HCT116 (cell line): Measurements from ENCODE around the gene CLCN1. TPM values are rescaled to one million over a fixed set of nuclear protein-coding genes. Genes with fewer than 3 reads are reported as not detected.
"Not testable (repeated sequence)": the region's sequence is repeated elsewhere in the genome, so short reads cannot be mapped to it uniquely, and the experiment has no call there.

ENCODE experiments used
- ATAC-seq: fragments of 200-7000 bp; cut with Tn5 transposase; 2 replicates; pipeline ENCODE4 v1.9.1; 2020; ENCODE audit warnings: mild to moderate bottlenecking, moderate library complexity
- BruUV-seq: library from RNA; stranded (reverse); fragments of 400-500 nt; replicated peaks from 2 replicates; lab custom pipeline; 2021; lab: Mats Ljungman, UMichigan
- CTCF ChIA-PET: fragments of 300-600 bp; sonication (Branson Sonifier 250); formaldehyde crosslinking; loops from one replicate; lab custom pipeline; 2021; ENCODE audit warnings: antibody characterized with exemption; lab: Charles Lee
- POLR2A ChIA-PET: fragments of 300-600, 350-600 bp; sonication (Branson Sonifier 250); formaldehyde crosslinking; loops from one replicate; lab custom pipeline; 2021; ENCODE audit warnings: antibody characterized with exemption; lab: Charles Lee
- RAD21 ChIA-PET, 2 experiments: fragments of 300-600 bp; sonication (Branson Sonifier 250); formaldehyde crosslinking; loops; one replicate each; lab custom pipeline; 2023; ENCODE audit warnings: low total read pairs in 2 of 2; ENCODE audit not compliant: uncharacterized antibody in 2 of 2, unreplicated experiment in 2 of 2, low non-redundant PET in 1 of 2; lab: Charles Lee
- DNase-seq: peaks from one replicate; pipeline ENCODE4 v3.0.0-alpha.2; 2010; ENCODE audit warnings: low read depth, low spot score
- H2AFZ ChIP-seq: fragments of 200-600 bp; shearing (Covaris generic), sonication (generic); 2 replicates; pipeline ENCODE4 v1.6.1; 2017; ENCODE audit warnings: low read depth, mixed run types, mixed read lengths, antibody characterized with exemption, low read length; ENCODE audit not compliant: poor library complexity, severe bottlenecking
- H3K27ac ChIP-seq: 2 replicates; pipeline ENCODE4 v1.5.1; 2012; ENCODE audit warnings: low read depth, low read length
- H3K27me3 ChIP-seq: fragments of 200-600 bp; sonication (generic); 2 replicates; pipeline ENCODE4 v1.6.1; 2016; ENCODE audit warnings: mixed run types, low read length, mixed read lengths; ENCODE audit not compliant: insufficient read depth
- H3K36me3 ChIP-seq, 2 experiments: fragments of 200-500 bp in 1 of 2; fragments of 200-600 bp in 1 of 2; sonication (Bioruptor generic) in 1 of 2; sonication (generic) in 1 of 2; 2 replicates each; pipeline versions ENCODE4 v1.5.1 to v1.6.1; 2014 to 2016; ENCODE audit warnings: low read length in 2 of 2, inconsistent platforms in 1 of 2, mixed read lengths in 1 of 2, mixed run types in 1 of 2; ENCODE audit not compliant: insufficient read depth in 2 of 2, control insufficient read depth in 1 of 2
- H3K4me1 ChIP-seq, 2 experiments: fragments of 200-600 bp in 1 of 2; sonication (generic) in 1 of 2; 2 replicates each; pipeline versions ENCODE4 v1.5.1 to v1.6.1; 2012 to 2017; ENCODE audit warnings: low read length in 2 of 2, inconsistent platforms in 1 of 2, mild to moderate bottlenecking in 1 of 2, mixed read lengths in 1 of 2, mixed run types in 1 of 2, moderate library complexity in 1 of 2; ENCODE audit not compliant: insufficient read depth in 2 of 2, control insufficient read depth in 1 of 2
- H3K4me2 ChIP-seq: fragments of 200-600 bp; sonication (generic); 2 replicates; pipeline ENCODE4 v1.6.1; 2017; ENCODE audit warnings: mixed run types, low read length, mixed read lengths
- H3K4me3 ChIP-seq, 2 experiments: fragments of 200-600 bp in 1 of 2; sonication (generic) in 1 of 2; replicated peaks in 1 of 2; 2 replicates each; pipeline ENCODE4 v1.5.1; 2011 to 2016; ENCODE audit warnings: low read length in 2 of 2, control low read depth in 1 of 2, low read depth in 1 of 2, mild to moderate bottlenecking in 1 of 2, mixed read lengths in 1 of 2, mixed run types in 1 of 2
- H3K79me2 ChIP-seq: fragments of 200-600 bp; sonication (generic); 2 replicates; pipeline ENCODE4 v1.6.1; 2017; ENCODE audit warnings: mild to moderate bottlenecking, mixed run types, low read length, moderate library complexity, mixed read lengths; ENCODE audit not compliant: insufficient read depth
- H3K9ac ChIP-seq: fragments of 200-600 bp; sonication (generic); 2 replicates; pipeline ENCODE4 v1.6.1; 2016; ENCODE audit warnings: low read length, mixed read lengths
- H3K9me2 ChIP-seq: fragments of 200-600 bp; sonication (generic), shearing (Covaris generic); 2 replicates; pipeline ENCODE4 v1.6.1; 2017; ENCODE audit warnings: mixed run types, mild to moderate bottlenecking, moderate library complexity; ENCODE audit not compliant: insufficient read depth
- H3K9me3 ChIP-seq, 2 experiments: fragments of 200-500 bp in 1 of 2; fragments of 200-600 bp in 1 of 2; sonication (Bioruptor generic) in 1 of 2; sonication (generic) in 1 of 2; 2 replicates each; pipeline ENCODE4 v1.6.1; 2014 to 2017; ENCODE audit warnings: low read length in 2 of 2, mixed read lengths in 2 of 2, inconsistent platforms in 1 of 2, low read depth in 1 of 2, mild to moderate bottlenecking in 1 of 2, mixed run types in 1 of 2, moderate library complexity in 1 of 2; ENCODE audit not compliant: control insufficient read depth in 1 of 2, insufficient read depth in 1 of 2
- H4K20me1 ChIP-seq: fragments of 200-600 bp; sonication (generic), shearing (Covaris generic); 2 replicates; pipeline ENCODE4 v1.6.1; 2017; ENCODE audit warnings: mixed run types, mild to moderate bottlenecking, moderate library complexity; ENCODE audit not compliant: insufficient read depth
- CBX3 ChIP-seq: IDR thresholded peaks from 2 replicates; pipeline ENCODE4 v1.6.1; 2012; ENCODE audit warnings: low read depth
- CEBPB ChIP-seq: IDR thresholded peaks from 2 replicates; pipeline ENCODE4 v1.6.1; 2012; ENCODE audit warnings: low read depth
- EZH2 ChIP-seq: fragments of 200-600 bp; sonication (generic); IDR thresholded peaks from 2 replicates; pipeline ENCODE4 v1.6.1; 2017; ENCODE audit warnings: antibody characterized with exemption, mixed run types
- EZH2phosphoT487 ChIP-seq: fragments of 200-600 bp; IDR thresholded peaks from 2 replicates; pipeline ENCODE4 v1.6.1; 2018; ENCODE audit warnings: antibody characterized with exemption, borderline replicate concordance
- POLR2A ChIP-seq: IDR thresholded peaks from 2 replicates; pipeline ENCODE4 v1.7.0; 2011; ENCODE audit warnings: borderline replicate concordance; ENCODE audit not compliant: insufficient read depth, insufficient read length; ENCODE audit errors: extremely low read depth
- SIN3A ChIP-seq: IDR thresholded peaks from 2 replicates; pipeline ENCODE4 v1.6.1; 2012; ENCODE audit warnings: low read depth
- SP1 ChIP-seq: IDR thresholded peaks from 2 replicates; pipeline ENCODE4 v1.6.1; 2012; ENCODE audit warnings: low read depth
- YY1 ChIP-seq: IDR thresholded peaks from 2 replicates; pipeline ENCODE4 v1.6.1; 2011; ENCODE audit warnings: low read length, low read depth, moderate library complexity, mild to moderate bottlenecking; ENCODE audit not compliant: insufficient replicate concordance; ENCODE audit errors: extremely low read depth
- ZNF274 ChIP-seq: fragments of 200-500 bp; sonication (Bioruptor generic); IDR thresholded peaks from 2 replicates; pipeline ENCODE4 v1.6.1; 2014; ENCODE audit warnings: mild to moderate bottlenecking, low read depth, low read length, inconsistent platforms
- intact Hi-C: fragments of 100-400 bp; cut with micrococcal nuclease; formaldehyde crosslinking; loops from 2 replicates; pipeline ENCODE4 v1.10.0; 2022
- total RNA-seq: library from RNA; stranded (reverse); gene quantifications from one replicate; pipeline ENCODE4 v1.2.1, GENCODE V29; 2021; ENCODE audit not compliant: unreplicated experiment

The CLCN1 gene
- total RNA-seq, 1 experiment from 2014 or later: 0.47 TPM

- no peaks in the 10 kb centered on the region for H3K9me2 ChIP-seq
- no peaks in the 10 kb centered on the region for H4K20me1 ChIP-seq
- peaks cover 49% of the 10 kb centered on the region for H3K79me2 ChIP-seq
- peak overlapping the region; percentile 81 to 96 for H3K4me3 ChIP-seq
- no peak for DNase-seq
- H3K27me3 ChIP-seq: no peaks in the 10 kb centered on the region
- ATAC-seq: no peak
- H3K4me1 ChIP-seq: peaks cover 24 to 45% of the 10 kb centered on the region in 2 experiments
- intact Hi-C loops: no loop called here
- ChIA-PET POLR2A (interaction anchor here (0.7 kb wide), 1 partner anchor 328 kb away, joined by 3 read pairs; no protein-coding TSS in a partner anchor), RAD21 (no interaction called here), CTCF (no interaction called here)
- no TSS peak for BruUV-seq
- peak overlapping the region; percentile 98 for H3K9ac ChIP-seq
- no peaks in the 10 kb centered on the region; a peak in 1 of 4 replicates for H3K9me3 ChIP-seq
- H3K4me2 ChIP-seq: peak overlapping the region; percentile 82
- TF ChIP-seq CEBPB: no peak
- no peak for TF ChIP-seq CBX3
- TF ChIP-seq EZH2: no peak
- TF ChIP-seq SIN3A: no peak
- TF ChIP-seq EZH2phosphoT487: no peak
- TF ChIP-seq POLR2A: no peak
- no peak for TF ChIP-seq YY1
- TF ChIP-seq SP1: no peak
- TF ChIP-seq ZNF274: no peak
- peaks cover 25 to 28% of the 10 kb centered on the region in 2 experiments; a peak in 3 of 4 replicates for H3K36me3 ChIP-seq
- peak overlapping the region; percentile 66; the same call in 1 of the 2 replicates for H3K27ac ChIP-seq
- no peak overlapping the region for H2AFZ ChIP-seq
Measured at GRCh38 chr7:143289421-143289820, 26.5 kb upstream of the CLCN1 start.

GRCh38 chr7:143289888-143290287, 26.0 kb upstream of the CLCN1 start:
- H4K20me1 ChIP-seq, BruUV-seq, H2AFZ ChIP-seq, H3K27ac ChIP-seq, CTCF ChIA-PET, H3K9ac ChIP-seq, H3K4me3 ChIP-seq, H3K9me3 ChIP-seq, ATAC-seq, RAD21 ChIA-PET, intact Hi-C loops, DNase-seq, H3K9me2 ChIP-seq, H3K27me3 ChIP-seq: not testable (repeated sequence)
- peaks cover 54% of the 10 kb centered on the region for H3K79me2 ChIP-seq
- POLR2A ChIA-PET: interaction anchor here (0.7 kb wide), 1 partner anchor 329 kb away, joined by 3 read pairs; no protein-coding TSS in a partner anchor
- peaks cover 22 to 40% of the 10 kb centered on the region in 2 experiments for H3K4me1 ChIP-seq
- H3K4me2 ChIP-seq: peak overlapping the region; percentile 82
- H3K36me3 ChIP-seq: peaks cover 30 to 32% of the 10 kb centered on the region in 2 experiments; a peak in 3 of 4 replicates
